Loucy (cell line): ENCODE results near the gene TLE3.

Source experiments
- H2AFZ ChIP-seq: fragments of 200-600 bp; sonication (generic); 2 replicates; pipeline ENCODE4 v1.6.0; 2016; ENCODE audit warnings: antibody characterized with exemption, mild to moderate bottlenecking, low read length, moderate library complexity
- H3F3A ChIP-seq: fragments of 200-600 bp; 2 replicates; pipeline ENCODE4 v1.6.0; 2016; ENCODE audit warnings: antibody characterized with exemption, low read depth, mild to moderate bottlenecking
- H3K27me3 ChIP-seq: fragments of 200-600 bp; sonication (generic); 2 replicates; pipeline ENCODE4 v1.6.1; 2014; ENCODE audit warnings: low read length, mild to moderate bottlenecking; ENCODE audit not compliant: insufficient read depth, poor library complexity, severe bottlenecking
- H3K36me3 ChIP-seq: fragments of 200-600 bp; sonication (generic); 2 replicates; pipeline ENCODE4 v1.6.1; 2016; ENCODE audit warnings: low read length; ENCODE audit not compliant: insufficient read depth
- H3K4me1 ChIP-seq: fragments of 200-600 bp; sonication (generic); 2 replicates; pipeline ENCODE4 v1.5.1; 2014; ENCODE audit warnings: low read length, mild to moderate bottlenecking; ENCODE audit not compliant: insufficient read depth, poor library complexity, severe bottlenecking
- H3K4me2 ChIP-seq: fragments of 200-600 bp; sonication (generic); 2 replicates; pipeline ENCODE4 v1.6.0; 2014; ENCODE audit warnings: antibody characterized with exemption, low read length, low read depth, mild to moderate bottlenecking; ENCODE audit not compliant: poor library complexity, severe bottlenecking
- H3K4me3 ChIP-seq: fragments of 200-600 bp; sonication (generic); 2 replicates; pipeline ENCODE4 v1.5.1; 2014; ENCODE audit warnings: low read length, mild to moderate bottlenecking, mixed read lengths; ENCODE audit not compliant: poor library complexity, severe bottlenecking
- H3K79me2 ChIP-seq: fragments of 200-600 bp; sonication (generic); 2 replicates; pipeline ENCODE4 v1.6.1; 2014; ENCODE audit warnings: low read length; ENCODE audit not compliant: insufficient read depth
- H3K9ac ChIP-seq: fragments of 200-600 bp; sonication (generic); 2 replicates; pipeline ENCODE4 v1.6.0; 2014; ENCODE audit warnings: mild to moderate bottlenecking, low read depth, low read length, moderate library complexity; ENCODE audit not compliant: poor library complexity, severe bottlenecking
- H3K9me2 ChIP-seq: fragments of 200-600 bp; sonication (generic); replicated peaks from 2 replicates; pipeline ENCODE4 v1.6.1; 2016; ENCODE audit warnings: low read depth, low read length, mixed read lengths
- H3K9me3 ChIP-seq: fragments of 200-600 bp; sonication (generic); 2 replicates; pipeline ENCODE4 v1.6.1; 2014; ENCODE audit warnings: mild to moderate bottlenecking, antibody characterized with exemption, low read length, low read depth; ENCODE audit not compliant: insufficient read depth
- H4K20me1 ChIP-seq: fragments of 200-600 bp; sonication (generic); 2 replicates; pipeline ENCODE4 v1.6.0; 2014; ENCODE audit warnings: antibody characterized with exemption, low read length, mild to moderate bottlenecking; ENCODE audit not compliant: insufficient read depth, poor library complexity, severe bottlenecking
- EZH2phosphoT487 ChIP-seq: fragments of 200-600 bp; IDR thresholded peaks from 2 replicates; pipeline ENCODE4 v1.6.1; 2018; ENCODE audit warnings: antibody characterized with exemption, mild to moderate bottlenecking, moderate library complexity, borderline replicate concordance
- TF ChIP-seq, protein P1 (sequence below): fragments of 200-600 bp; sonication (generic); conservative IDR thresholded peaks from 2 replicates; pipeline ENCODE4 v1.5.1; 2014; ENCODE audit warnings: mild to moderate bottlenecking, antibody characterized with exemption, low read length

The TLE3 gene

DNA sequence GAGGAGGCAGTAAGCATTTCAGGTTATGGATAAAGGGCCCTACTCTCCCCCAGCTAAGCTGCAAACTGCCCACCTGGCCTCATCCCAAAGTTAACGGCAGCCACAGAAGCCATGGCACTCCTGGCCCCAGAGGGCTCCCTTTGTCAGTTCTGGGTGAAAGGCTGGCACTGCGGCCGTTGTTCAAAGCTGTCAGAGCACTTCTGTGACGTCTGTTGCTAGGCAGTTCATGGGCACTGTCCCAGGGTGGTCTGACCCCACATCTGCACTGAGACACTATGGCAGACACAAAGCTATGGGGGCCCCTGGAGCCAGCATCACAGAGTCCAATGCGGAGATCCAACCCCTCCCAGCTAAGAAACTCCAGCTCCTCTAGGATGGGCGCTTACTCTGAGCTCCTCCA lies 30.0 kb downstream of the TLE3 start:
- Histone ChIP-seq H3F3A (no peaks in the 10 kb centered on the region), H4K20me1 (peaks cover 83% of the 10 kb centered on the region), H3K4me1 (no peaks in the 10 kb centered on the region), H3K9me2 (no peaks in the 10 kb centered on the region), H3K36me3 (peaks cover 99% of the 10 kb centered on the region), H3K27me3 (no peaks in the 10 kb centered on the region), H3K9ac (no peak overlapping the region), H2AFZ (no peak overlapping the region), H3K79me2 (peaks cover 65% of the 10 kb centered on the region), H3K4me3 (no peak overlapping the region), H3K4me2 (no peak overlapping the region), H3K9me3 (no peaks in the 10 kb centered on the region)
- TF ChIP-seq, protein P1, sequence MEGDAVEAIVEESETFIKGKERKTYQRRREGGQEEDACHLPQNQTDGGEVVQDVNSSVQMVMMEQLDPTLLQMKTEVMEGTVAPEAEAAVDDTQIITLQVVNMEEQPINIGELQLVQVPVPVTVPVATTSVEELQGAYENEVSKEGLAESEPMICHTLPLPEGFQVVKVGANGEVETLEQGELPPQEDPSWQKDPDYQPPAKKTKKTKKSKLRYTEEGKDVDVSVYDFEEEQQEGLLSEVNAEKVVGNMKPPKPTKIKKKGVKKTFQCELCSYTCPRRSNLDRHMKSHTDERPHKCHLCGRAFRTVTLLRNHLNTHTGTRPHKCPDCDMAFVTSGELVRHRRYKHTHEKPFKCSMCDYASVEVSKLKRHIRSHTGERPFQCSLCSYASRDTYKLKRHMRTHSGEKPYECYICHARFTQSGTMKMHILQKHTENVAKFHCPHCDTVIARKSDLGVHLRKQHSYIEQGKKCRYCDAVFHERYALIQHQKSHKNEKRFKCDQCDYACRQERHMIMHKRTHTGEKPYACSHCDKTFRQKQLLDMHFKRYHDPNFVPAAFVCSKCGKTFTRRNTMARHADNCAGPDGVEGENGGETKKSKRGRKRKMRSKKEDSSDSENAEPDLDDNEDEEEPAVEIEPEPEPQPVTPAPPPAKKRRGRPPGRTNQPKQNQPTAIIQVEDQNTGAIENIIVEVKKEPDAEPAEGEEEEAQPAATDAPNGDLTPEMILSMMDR, result no peak
- TF ChIP-seq EZH2phosphoT487, result no peak

DNA sequence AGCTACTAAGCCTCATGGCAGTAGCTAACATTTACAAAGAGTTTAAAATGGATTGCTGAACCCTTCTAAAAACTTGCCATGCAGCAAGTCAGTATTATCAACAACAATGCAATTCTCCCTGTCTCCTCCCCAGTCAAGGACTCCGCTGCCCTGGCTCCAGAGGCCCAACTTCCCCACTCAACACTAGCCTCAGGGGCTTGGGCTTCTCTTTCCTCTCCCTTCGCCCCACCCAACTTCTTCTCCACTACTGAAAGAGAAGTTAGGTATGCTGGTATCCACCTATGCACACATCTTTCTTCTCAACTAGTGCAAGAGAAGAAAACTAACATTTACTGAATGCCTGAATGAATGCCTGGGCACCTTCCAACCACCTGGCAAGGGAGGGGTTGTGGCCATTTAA lies 30.7 kb downstream of the TLE3 start:
- peaks cover 99% of the 10 kb centered on the region for H3K36me3 ChIP-seq
- H3K4me1 ChIP-seq, result no peaks in the 10 kb centered on the region

DNA sequence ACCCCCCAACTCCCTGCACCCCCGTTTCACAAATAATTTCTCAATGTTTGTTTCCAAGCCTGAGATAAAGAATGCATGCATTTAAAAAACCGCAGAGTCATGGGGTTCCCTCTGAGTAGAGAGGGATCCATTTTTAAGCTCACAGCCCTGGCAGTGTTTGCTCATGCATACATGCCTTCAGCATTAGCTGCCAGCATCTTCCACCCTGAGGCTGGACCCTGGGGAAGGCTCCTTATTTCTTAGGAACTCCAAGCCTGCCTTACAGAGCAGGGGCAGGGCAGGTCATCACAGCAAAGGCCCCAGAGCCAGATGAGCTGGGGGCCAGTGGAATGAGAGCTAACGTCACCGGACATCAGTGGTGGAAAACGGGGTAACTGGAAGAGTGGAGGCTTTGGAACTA lies 31.3 kb downstream of the TLE3 start:
- TF ChIP-seq EZH2phosphoT487, result no peak
- TF ChIP-seq, protein P1, result no peak
- Histone ChIP-seq H3K4me2 (no peak overlapping the region), H2AFZ (no peak overlapping the region), H3K4me3 (no peak overlapping the region), H3K4me1 (no peaks in the 10 kb centered on the region), H3K27me3 (no peaks in the 10 kb centered on the region), H4K20me1 (peaks cover 80% of the 10 kb centered on the region), H3K9ac (no peak overlapping the region), H3K79me2 (peaks cover 59% of the 10 kb centered on the region), H3K36me3 (peaks cover 99% of the 10 kb centered on the region), H3F3A (no peaks in the 10 kb centered on the region), H3K9me3 (no peaks in the 10 kb centered on the region), H3K9me2 (no peaks in the 10 kb centered on the region)

More for the DNA sequence above, 30.7 kb downstream of the TLE3 start:
- no peak overlapping the region for H2AFZ ChIP-seq
- H3K79me2 ChIP-seq, result peaks cover 64% of the 10 kb centered on the region
- no peaks in the 10 kb centered on the region for H3K9me3 ChIP-seq
- H3F3A ChIP-seq, result no peaks in the 10 kb centered on the region
- TF ChIP-seq, protein P1, result no peak
- no peak for TF ChIP-seq EZH2phosphoT487
- no peak overlapping the region for H3K4me2 ChIP-seq
- no peaks in the 10 kb centered on the region for H3K9me2 ChIP-seq
- H4K20me1 ChIP-seq, result peaks cover 85% of the 10 kb centered on the region
- no peak overlapping the region for H3K4me3 ChIP-seq
- H3K27me3 ChIP-seq, result no peaks in the 10 kb centered on the region
- no peak overlapping the region for H3K9ac ChIP-seq
